Esophagus muscularis mucosa (tissue), 4 donors: ENCODE results near the gene HCAR2. TPM values are rescaled to one million over a fixed set of nuclear protein-coding genes. Genes with fewer than 3 reads are reported as not detected.
"Not testable (repeated sequence)": the region's sequence is repeated elsewhere in the genome, so short reads cannot be mapped to it uniquely, and the experiment has no call there.

ENCODE experiments used
- DNase-seq: peaks from one replicate; pipeline ENCODE4 v3.0.0-alpha.2; 2017; ENCODE audit errors: extremely low spot score
- H3K27ac ChIP-seq, 4 donors: fragments of 200-600 bp; sonication (generic); replicated peaks in 1 of 4; 1 replicate in 3 of 4; 2 replicates in 1 of 4; pipeline ENCODE4 v1.5.1; 2016 to 2019; ENCODE audit warnings: mild to moderate bottlenecking in 1 of 4
- H3K27me3 ChIP-seq, 4 donors: fragments of 200-600 bp; sonication (generic); one replicate each; pipeline versions ENCODE4 v1.5.1 to v1.6.0; 2016 to 2019
- H3K36me3 ChIP-seq, 4 donors: fragments of 200-600 bp; sonication (generic); one replicate each; pipeline ENCODE4 v1.5.1; 2016 to 2019
- H3K4me1 ChIP-seq, 4 donors: fragments of 200-600 bp; sonication (generic); one replicate each; pipeline ENCODE4 v1.5.1; 2016 to 2019
- H3K4me3 ChIP-seq, 4 donors: fragments of 200-600 bp; sonication (generic); 1 replicate in 2 of 4; 2 replicates in 2 of 4; pipeline ENCODE4 v1.5.1; 2016 to 2019; ENCODE audit warnings: mild to moderate bottlenecking in 4 of 4, moderate library complexity in 1 of 4
- H3K9me3 ChIP-seq, 4 donors: fragments of 200-600 bp; sonication (generic); 1 replicate in 3 of 4; 2 replicates in 1 of 4; pipeline ENCODE4 v1.5.1; 2016 to 2019
- CTCF ChIP-seq, 3 experiments: fragments of 200-600 bp in 2 of 3; fragments of 450-650 bp in 1 of 3; sonication (generic) in 2 of 3; IDR thresholded peaks; one replicate each; pipeline ENCODE4 v1.5.1; 2017 to 2019; ENCODE audit warnings: antibody characterized with exemption in 3 of 3, mild to moderate bottlenecking in 2 of 3, moderate library complexity in 1 of 3
- EP300 ChIP-seq: sonication (generic); formaldehyde crosslinking; IDR thresholded peaks from one replicate; pipeline ENCODE4 v1.6.1; 2017; ENCODE audit warnings: antibody characterized with exemption
- POLR2A ChIP-seq: fragments of 450-650 bp; IDR thresholded peaks from one replicate; pipeline ENCODE4 v1.6.1; 2017; ENCODE audit warnings: antibody characterized with exemption, moderate library complexity, mild to moderate bottlenecking, low read depth
- POLR2AphosphoS5 ChIP-seq, 2 donors: sonication (generic); formaldehyde crosslinking; IDR thresholded peaks; one replicate each; pipeline ENCODE4 v1.6.1; 2017; ENCODE audit warnings: antibody characterized with exemption in 2 of 2
- WGBS: methylation state at CpG from one replicate; pipeline ENCODE4 v1.1.5; 2018; 5-methylcytosine and 5-hydroxymethylcytosine counted together
- intact Hi-C: fragments of 100-400 bp; cut with DNase I; formaldehyde crosslinking; loops from one replicate; pipeline ENCODE4 v1.15.1; 2023
- total RNA-seq, 4 donors: library from RNA; depleted of rRNA; stranded (reverse); fragments of >200 nt; gene quantifications; one replicate each; pipeline versions ENCODE4 v1.1.0 to v1.2.1, GENCODE V29; 2016

Gene HCAR2
- total RNA-seq, 4 donors from 2014 or later = not detected

GRCh38 chr12:122721057-122721545 is 17.9 kb upstream of the HCAR2 start:
- no peak overlapping the region for H3K27ac ChIP-seq
- WGBS = 79% methylated on average over 11 of the region's 11 CpGs
- H3K9me3 ChIP-seq = no peaks in the 10 kb centered on the region
- intact Hi-C loops = no loop called here
- no peak overlapping the region for H3K4me3 ChIP-seq
- no peak for DNase-seq
- H3K36me3 ChIP-seq = no peaks in the 10 kb centered on the region
- H3K4me1 ChIP-seq = no peaks in the 10 kb centered on the region
- H3K27me3 ChIP-seq = peaks cover 0 to 6% (median 0%) of the 10 kb centered on the region in 4 donors
- TF ChIP-seq POLR2A = no peak
- no peak for TF ChIP-seq POLR2AphosphoS5 (IDR thresholded peaks at IDR 0.05)
- no peak for TF ChIP-seq EP300
- no peak for TF ChIP-seq CTCF (IDR thresholded peaks at IDR 0.05)

DNA sequence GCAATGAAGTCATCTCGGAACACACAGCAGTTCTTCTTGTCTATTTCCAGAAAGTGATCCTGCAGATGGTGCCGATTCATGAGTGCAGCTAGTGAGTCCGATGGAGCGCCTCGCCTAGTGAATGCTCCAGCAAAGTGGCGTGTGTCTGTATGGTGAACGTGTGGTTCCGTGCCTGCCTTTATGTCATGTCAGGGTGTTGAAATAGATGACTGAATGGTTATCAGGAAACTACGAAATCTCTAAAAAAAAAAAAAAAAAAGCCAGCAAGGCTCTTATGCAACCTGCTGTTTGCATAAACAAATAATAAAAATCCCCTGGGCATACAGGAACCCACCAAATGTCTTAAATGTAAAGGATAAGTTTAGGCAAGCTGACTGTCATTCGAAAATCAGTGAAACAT is 13.5 kb upstream of the HCAR2 start, which contains the start of gene HCAR3:
Gene HCAR3 (minus strand): TSS at position 154 of the 400 bp plus-strand sequence. CDS start 74 bp downstream, at position 80.
- H3K4me3 ChIP-seq, H3K36me3 ChIP-seq, H3K27me3 ChIP-seq, H3K9me3 ChIP-seq, H3K27ac ChIP-seq, H3K4me1 ChIP-seq, intact Hi-C loops, DNase-seq: not testable (repeated sequence)
- 76% methylated on average over 10 of the region's 10 CpGs for WGBS

DNA sequence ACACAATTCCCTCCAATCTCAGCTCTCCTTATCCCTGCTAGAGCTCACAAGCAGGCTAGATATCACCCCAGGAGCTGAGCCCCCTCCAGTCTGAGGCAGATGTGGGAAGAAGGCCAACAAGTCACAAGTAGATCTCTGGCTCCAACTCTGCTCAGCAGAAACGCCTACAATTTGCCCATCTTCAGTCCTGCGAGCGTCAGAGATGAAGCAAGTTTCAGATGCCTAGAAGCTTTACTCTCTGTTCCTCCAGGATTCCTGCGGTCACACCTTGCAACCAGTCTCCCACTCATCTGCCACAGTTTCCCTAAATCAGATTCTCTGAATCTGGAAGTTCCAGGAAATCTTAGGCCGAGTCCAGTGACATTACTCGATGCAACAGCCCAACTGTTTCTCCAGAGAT is 12.1 kb upstream of the HCAR2 start:
- DNase-seq, H3K27ac ChIP-seq, H3K9me3 ChIP-seq, H3K4me3 ChIP-seq, H3K27me3 ChIP-seq, H3K4me1 ChIP-seq, H3K36me3 ChIP-seq, intact Hi-C loops: not testable (repeated sequence)
- 74% methylated on average over 6 of the region's 6 CpGs for WGBS

DNA sequence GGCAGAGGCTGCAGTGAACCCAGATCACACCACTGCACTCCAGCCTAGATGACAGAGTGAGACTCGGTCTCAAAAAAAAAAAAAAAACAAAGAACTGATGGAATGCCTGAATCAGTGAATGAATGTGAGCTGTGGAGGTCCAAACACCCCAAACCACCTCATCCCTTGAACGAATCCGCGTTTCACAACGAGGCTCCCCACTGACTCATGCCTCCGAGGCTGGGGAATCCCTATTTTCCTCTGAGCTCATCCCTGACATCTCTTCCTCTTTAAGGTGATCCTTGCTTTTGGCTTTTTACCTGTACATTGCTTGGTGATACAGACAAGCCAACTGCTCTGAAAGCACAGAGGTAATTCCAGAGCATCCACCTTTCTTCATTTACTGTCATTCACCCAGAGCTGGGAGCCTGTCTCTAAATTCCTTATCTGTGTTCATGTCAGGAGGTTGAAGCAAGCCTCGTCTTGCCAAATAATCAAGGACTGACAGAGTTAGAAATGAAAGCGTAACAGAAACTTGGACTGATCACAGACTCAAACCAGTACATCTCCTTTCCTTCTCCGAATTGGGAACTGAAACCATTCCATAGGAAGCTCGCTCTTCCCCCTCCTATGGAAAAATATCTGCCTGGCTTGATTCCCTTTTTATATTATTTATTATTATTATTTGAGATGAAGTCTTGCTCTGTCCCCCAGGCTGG is 10.5 kb upstream of the HCAR2 start:
- H3K4me1 ChIP-seq, intact Hi-C loops, DNase-seq, H3K27me3 ChIP-seq, H3K27ac ChIP-seq, H3K36me3 ChIP-seq, H3K9me3 ChIP-seq, H3K4me3 ChIP-seq: not testable (repeated sequence)
- 70% methylated on average over 4 of the region's 10 CpGs for WGBS

DNA sequence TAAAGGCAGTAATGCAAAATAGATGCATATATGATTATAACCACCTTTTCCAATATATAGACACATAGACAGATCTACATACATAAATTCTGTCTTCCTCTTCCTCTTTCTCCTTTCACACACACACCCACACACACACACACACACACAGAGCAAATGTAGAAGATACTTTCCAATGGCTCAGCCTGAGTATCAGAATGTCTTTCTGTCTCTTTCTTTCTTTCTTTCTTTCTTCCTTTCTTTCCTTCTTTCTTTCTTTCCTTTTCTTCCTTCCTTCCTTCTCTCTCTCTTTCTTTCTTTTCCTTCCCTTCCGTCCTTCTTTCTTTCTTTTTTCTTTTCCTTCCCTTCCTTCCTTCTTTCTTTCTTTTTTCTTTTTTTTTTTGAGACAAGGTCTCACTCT is 8.1 kb upstream of the HCAR2 start:
- H3K4me1 ChIP-seq, intact Hi-C loops, H3K27me3 ChIP-seq, H3K36me3 ChIP-seq, H3K4me3 ChIP-seq, H3K27ac ChIP-seq, DNase-seq, H3K9me3 ChIP-seq: not testable (repeated sequence)
- 84% methylated on average over 1 of the region's 1 CpG for WGBS

GRCh38 chr12:122710341-122710740 is 7.2 kb upstream of the HCAR2 start:
- H3K4me3 ChIP-seq, H3K9me3 ChIP-seq, H3K36me3 ChIP-seq, intact Hi-C loops, DNase-seq, H3K27ac ChIP-seq, H3K4me1 ChIP-seq, H3K27me3 ChIP-seq: not testable (repeated sequence)
- WGBS = 65% methylated on average over 2 of the region's 2 CpGs

DNA sequence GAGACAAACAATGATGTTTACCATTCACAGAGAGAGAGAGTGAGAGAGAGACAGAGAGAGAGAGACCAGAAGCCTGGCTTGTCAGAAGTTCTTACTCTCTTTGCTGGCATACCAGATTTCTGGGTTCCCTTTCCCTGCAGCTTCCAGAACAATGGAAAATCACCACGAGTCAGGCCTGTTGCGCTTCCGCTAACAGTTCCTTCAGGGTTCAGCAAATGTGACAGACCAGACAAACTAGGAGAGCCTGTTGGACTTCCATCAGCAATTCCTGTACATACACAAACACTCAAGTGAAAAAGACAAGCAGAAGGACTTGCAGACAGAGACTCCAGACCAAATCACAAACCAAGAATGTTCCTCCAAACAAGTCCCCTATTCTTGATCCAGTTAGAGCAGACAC is 6.1 kb upstream of the HCAR2 start:
- intact Hi-C loops, DNase-seq: not testable (repeated sequence)
- no CpG with 5 or more reads among the region's 3 CpGs for WGBS

DNA sequence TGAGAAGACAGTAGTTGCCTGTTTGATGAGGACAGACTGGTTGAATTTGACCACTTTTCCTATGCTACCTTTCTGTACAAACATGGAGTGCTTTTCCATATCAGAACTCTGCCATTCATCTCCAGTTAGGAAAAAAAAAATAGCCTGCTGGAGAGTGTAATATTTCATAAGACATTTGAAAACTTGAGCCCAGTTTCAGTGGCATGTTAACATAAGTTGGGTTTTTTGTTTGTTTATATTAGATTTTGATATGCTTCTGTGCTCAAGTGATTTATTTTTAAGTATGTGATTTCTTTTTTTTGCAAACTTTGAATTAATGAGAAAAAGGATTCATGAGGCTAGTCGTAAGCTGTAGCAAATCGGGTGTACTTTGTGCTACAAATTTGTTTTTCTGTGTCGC is 684 bp upstream of the HCAR2 start:
- DNase-seq, H3K4me1 ChIP-seq, H3K27me3 ChIP-seq, intact Hi-C loops, H3K27ac ChIP-seq, H3K9me3 ChIP-seq, H3K4me3 ChIP-seq, H3K36me3 ChIP-seq: not testable (repeated sequence)
- WGBS = 92% methylated on average over 3 of the region's 3 CpGs

More for the DNA sequence above, 6.1 kb upstream of the HCAR2 start:
- H3K27me3 ChIP-seq, H3K4me3 ChIP-seq, H3K27ac ChIP-seq, H3K9me3 ChIP-seq, H3K36me3 ChIP-seq, H3K4me1 ChIP-seq: not testable (repeated sequence)

DNA sequence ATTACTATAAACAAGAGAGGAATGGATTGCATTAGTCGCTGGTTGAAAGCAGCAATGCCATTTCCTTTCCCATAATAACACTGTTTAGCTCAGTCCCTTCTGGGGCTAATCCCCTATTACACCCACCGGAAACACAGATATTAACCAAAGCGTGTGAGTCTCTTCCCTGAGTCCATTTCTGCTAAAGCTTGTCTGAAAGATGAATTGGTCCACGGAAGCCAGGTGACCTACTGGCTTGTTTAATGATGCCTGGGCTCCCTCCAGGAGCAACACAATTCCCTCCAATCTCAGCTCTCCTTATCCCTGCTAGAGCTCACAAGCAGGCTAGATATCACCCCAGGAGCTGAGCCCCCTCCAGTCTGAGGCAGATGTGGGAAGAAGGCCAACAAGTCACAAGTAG is 1.7 kb downstream of the HCAR2 start:
- H3K27ac ChIP-seq, H3K36me3 ChIP-seq, DNase-seq, H3K9me3 ChIP-seq, H3K27me3 ChIP-seq, intact Hi-C loops, H3K4me1 ChIP-seq, H3K4me3 ChIP-seq: not testable (repeated sequence)
- 29% methylated on average over 4 of the region's 4 CpGs for WGBS

GRCh38 chr12:122700038-122700710 is 3.0 kb downstream of the HCAR2 start:
- intact Hi-C loops, H3K36me3 ChIP-seq, H3K27me3 ChIP-seq, H3K4me1 ChIP-seq, H3K9me3 ChIP-seq, H3K4me3 ChIP-seq, H3K27ac ChIP-seq, DNase-seq: not testable (repeated sequence)
- 83% methylated on average over 2 of the region's 9 CpGs for WGBS

- 90% methylated on average over 2 of the region's 2 CpGs for WGBS
- H3K4me1 ChIP-seq, H3K9me3 ChIP-seq, H3K36me3 ChIP-seq, H3K27ac ChIP-seq, H3K27me3 ChIP-seq, DNase-seq, intact Hi-C loops, H3K4me3 ChIP-seq: not testable (repeated sequence)
Measured at GRCh38 chr12:122696922-122697321, 6.2 kb downstream of the HCAR2 start.
